GM12878 (cell line): ENCODE results near the gene RPS3. TPM values are rescaled to one million over a fixed set of nuclear protein-coding genes. Genes with fewer than 3 reads are reported as not detected.

ENCODE experiments used
- ATAC-seq: fragments of 200-7000 bp; cut with Tn5 transposase; 3 replicates; pipeline ENCODE4 v1.9.1; 2020; ENCODE audit warnings: mild to moderate bottlenecking, moderate library complexity
- BruUV-seq: library from RNA; stranded (reverse); fragments of 400-500 nt; replicated peaks from 2 replicates; lab custom pipeline; 2021; lab: Mats Ljungman, UMichigan
- CTCF ChIA-PET: fragments of 300-600 bp; sonication (Branson Sonifier 250); formaldehyde crosslinking; extraction: SDS; loops from one replicate; lab custom pipeline; 2021; ENCODE audit warnings: inconsistent platforms; lab: Yijun Ruan, JAX
- POLR2A ChIA-PET: fragments of 350-600 bp; formaldehyde crosslinking; extraction: SDS; loops from one replicate; lab custom pipeline; 2021; ENCODE audit warnings: inconsistent platforms; lab: Charles Lee
- RAD21 ChIA-PET: fragments of 300-600 bp; sonication (Branson Sonifier 250); formaldehyde crosslinking; loops from one replicate; lab custom pipeline; 2023; ENCODE audit warnings: antibody characterized with exemption; ENCODE audit not compliant: unreplicated experiment; lab: Charles Lee
- SMC1A ChIA-PET: fragments of 300-600 bp; sonication (Branson Sonifier 250); formaldehyde crosslinking; loops from one replicate; lab custom pipeline; 2023; ENCODE audit not compliant: unreplicated experiment, uncharacterized antibody; lab: Charles Lee
- DNase-seq: peaks from one replicate; pipeline ENCODE4 v3.0.0-alpha.2; 2011; ENCODE audit warnings: low read depth, low spot score
- FAIRE-seq: peaks from 3 replicates; lab custom pipeline; 2011; peaks lifted over from hg19 to GRCh38; lab: Jason Lieb, UNC
- H2AFZ ChIP-seq: 2 replicates; pipeline ENCODE4 v1.6.0; 2011; ENCODE audit warnings: low read depth, low read length, control low read depth; ENCODE audit not compliant: control insufficient read depth
- H3K27ac ChIP-seq: 2 replicates; pipeline ENCODE4 v1.5.1; 2011; ENCODE audit warnings: control low read depth; ENCODE audit not compliant: control insufficient read depth, insufficient read depth
- H3K27me3 ChIP-seq, 2 experiments: replicated peaks in 1 of 2; 2 replicates each; pipeline versions ENCODE4 v1.6.0 to v1.6.1; 2011; ENCODE audit warnings: low read length in 1 of 2; ENCODE audit not compliant: control insufficient read depth in 2 of 2, insufficient read depth in 2 of 2
- H3K36me3 ChIP-seq, 2 experiments: 2 replicates each; pipeline ENCODE4 v1.5.1; 2011; ENCODE audit warnings: low read length in 1 of 2; ENCODE audit not compliant: control insufficient read depth in 2 of 2, insufficient read depth in 2 of 2
- H3K4me1 ChIP-seq: 2 replicates; pipeline ENCODE4 v1.6.1; 2011; ENCODE audit warnings: mild to moderate bottlenecking, low read length, moderate library complexity, mixed read lengths; ENCODE audit not compliant: control insufficient read depth, insufficient read depth
- H3K4me2 ChIP-seq: 2 replicates; pipeline ENCODE4 v1.6.0; 2011; ENCODE audit warnings: control low read depth; ENCODE audit not compliant: control insufficient read depth, insufficient read depth
- H3K4me3 ChIP-seq: fragments of 200-600 bp; sonication (generic); 2 replicates; pipeline ENCODE4 v1.5.1; 2016
- H3K79me2 ChIP-seq: 2 replicates; pipeline ENCODE4 v1.6.0; 2011; ENCODE audit warnings: low read length; ENCODE audit not compliant: control insufficient read depth, insufficient read depth
- H3K9ac ChIP-seq: 2 replicates; pipeline ENCODE4 v1.8.0; 2011; ENCODE audit warnings: low read length, control low read depth, mixed read lengths; ENCODE audit not compliant: control insufficient read depth, insufficient read depth
- H3K9me3 ChIP-seq: replicated peaks from 3 replicates; pipeline ENCODE4 v1.5.1; 2011; ENCODE audit warnings: mild to moderate bottlenecking, low read length; ENCODE audit not compliant: control insufficient read depth, insufficient read depth
- H4K20me1 ChIP-seq: 2 replicates; pipeline ENCODE4 v1.6.0; 2011; ENCODE audit not compliant: control insufficient read depth, insufficient read depth
- CHD4 ChIP-seq: fragments of 200-600 bp; sonication (generic); IDR thresholded peaks from 2 replicates; pipeline ENCODE4 v1.6.1; 2016; ENCODE audit warnings: mild to moderate bottlenecking
- NFYA ChIP-seq: IDR thresholded peaks from 2 replicates; pipeline ENCODE4 v1.6.1; 2011; ENCODE audit warnings: low read depth, mild to moderate bottlenecking, low read length, improper control_type of control experiment, borderline replicate concordance
- WGBS: methylation state at CpG from one replicate; pipeline ENCODE4 v1.1.6; 2016; ENCODE audit warnings: low lambda C conversion rate; ENCODE audit not compliant: insufficient replicate concordance, insufficient coverage; ENCODE audit errors: missing lambda C conversion rate; 5-methylcytosine and 5-hydroxymethylcytosine counted together
- in situ Hi-C: fragments of 300-500 bp; cut with MboI; formaldehyde crosslinking; loops from 9 replicates; pipeline ENCODE4 v1.14.3; 2018; ENCODE audit warnings: mixed read lengths
- intact Hi-C: fragments of 100-400 bp; cut with micrococcal nuclease; formaldehyde crosslinking; loops from one replicate; pipeline ENCODE4 v1.14.2; 2022; ENCODE audit not compliant: unreplicated experiment
- polyA plus RNA-seq, 11 experiments: library from polyadenylated mRNA; depleted of rRNA in 4 of 11; unstranded in 6 of 11; stranded (reverse) in 5 of 11; fragments of >200 nt; fragmentation: Nextera tagmentation in 4 of 11; fragmentation: Illumina TruSeq in 1 of 11; extraction: Ambion mirVana in 4 of 11; extraction: Trizol in 1 of 11; gene quantifications; 1 replicate in 1 of 11; 2 replicates in 10 of 11; pipeline versions ENCODE4 v1.2.1 to v1.2.3, GENCODE V29; 2011 to 2016; ENCODE audit warnings: inconsistent platforms in 2 of 11, missing spikeins in 2 of 11, low read depth in 1 of 11
- total RNA-seq, 4 experiments: library from RNA; depleted of rRNA in 3 of 4; stranded (reverse); fragments of >200 nt in 3 of 4; fragmentation: Illumina TruSeq in 1 of 4; extraction: Trizol in 1 of 4; gene quantifications; 2 replicates each; pipeline versions ENCODE4 v1.2.1 to v1.2.3, GENCODE V29; 2013 to 2021
- TF ChIP-seq, protein P1 (sequence below): fragments of 150-350 bp; IDR thresholded peaks from 2 replicates; pipeline ENCODE4 v1.6.1; 2016; ENCODE audit warnings: low read depth, low read length

Gene RPS3
- total and polyA plus RNA-seq, 10 of the 15 experiments (the other 5 are each of a cell fraction or from before 2014, with no cell fraction given), result 2,127 to 9,556 (median 4,327) TPM

DNA sequence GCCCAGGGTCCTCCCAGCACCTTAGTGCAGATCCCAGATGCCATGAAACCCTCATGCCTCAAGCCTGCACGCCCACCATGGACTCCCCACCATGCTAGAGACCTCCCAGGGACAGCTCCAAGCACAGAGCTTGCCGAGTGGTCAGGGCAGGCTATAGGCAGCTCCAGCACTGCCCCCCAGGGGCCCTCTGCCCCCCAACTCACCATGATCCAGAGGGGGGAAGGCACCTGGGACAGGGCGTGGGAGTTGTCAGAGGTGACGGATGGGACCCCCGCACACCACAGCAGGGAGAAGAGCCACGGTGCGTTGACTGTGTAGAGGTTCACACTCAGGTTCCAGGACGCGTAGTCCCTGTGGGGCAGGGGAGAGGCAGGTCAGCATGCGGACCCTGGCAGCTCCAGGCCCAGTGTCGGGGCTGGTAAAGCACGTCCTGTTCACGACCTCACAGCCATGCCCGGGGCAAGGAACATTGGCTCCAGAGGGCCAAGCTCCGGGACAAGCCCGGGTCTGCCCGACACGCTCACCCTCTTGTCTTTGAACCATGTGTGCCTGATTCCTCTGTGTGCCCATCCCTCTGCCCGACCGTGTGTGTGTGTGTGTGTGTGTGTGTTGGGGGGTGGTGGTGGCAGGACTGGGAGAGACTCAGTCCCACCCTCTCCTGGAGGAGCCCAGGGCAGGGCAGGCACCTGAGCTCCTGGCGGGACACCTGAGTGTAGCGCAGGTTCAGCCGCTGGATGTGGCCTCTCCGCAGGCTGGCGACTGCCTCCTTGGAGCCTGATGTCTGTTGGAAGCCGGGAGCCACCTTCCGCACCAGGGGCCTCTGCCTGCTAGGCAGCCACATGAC, 41.9 kb downstream of the RPS3 start:
- no TSS peak for BruUV-seq
- H3K36me3 ChIP-seq, result no peaks in the 10 kb centered on the region; a peak in 1 of 4 replicates
- H3K9ac ChIP-seq, result no peak overlapping the region
- ChIA-PET CTCF (interaction anchor here (0.6 to 9.1 kb wide), 3 partner anchors 23 to 130 kb away, joined by 3 to 288 read pairs (median 3); partner anchors contain the start of gene GDPD5), RAD21 (no interaction called here), POLR2A (no interaction called here), SMC1A (interaction anchor here (0.8 to 1.1 kb wide), 2 partner anchors 90 to 92 kb away, joined by 3 to 4 read pairs; no protein-coding TSS in a partner anchor)
- no peaks in the 10 kb centered on the region; the same call in 1 of the 2 replicates for H4K20me1 ChIP-seq
- FAIRE-seq (no peak), DNase-seq (no peak), ATAC-seq (no peak)
- no peaks in the 10 kb centered on the region; a peak in 1 of 4 replicates for H3K27me3 ChIP-seq
- TF ChIP-seq, protein P1, sequence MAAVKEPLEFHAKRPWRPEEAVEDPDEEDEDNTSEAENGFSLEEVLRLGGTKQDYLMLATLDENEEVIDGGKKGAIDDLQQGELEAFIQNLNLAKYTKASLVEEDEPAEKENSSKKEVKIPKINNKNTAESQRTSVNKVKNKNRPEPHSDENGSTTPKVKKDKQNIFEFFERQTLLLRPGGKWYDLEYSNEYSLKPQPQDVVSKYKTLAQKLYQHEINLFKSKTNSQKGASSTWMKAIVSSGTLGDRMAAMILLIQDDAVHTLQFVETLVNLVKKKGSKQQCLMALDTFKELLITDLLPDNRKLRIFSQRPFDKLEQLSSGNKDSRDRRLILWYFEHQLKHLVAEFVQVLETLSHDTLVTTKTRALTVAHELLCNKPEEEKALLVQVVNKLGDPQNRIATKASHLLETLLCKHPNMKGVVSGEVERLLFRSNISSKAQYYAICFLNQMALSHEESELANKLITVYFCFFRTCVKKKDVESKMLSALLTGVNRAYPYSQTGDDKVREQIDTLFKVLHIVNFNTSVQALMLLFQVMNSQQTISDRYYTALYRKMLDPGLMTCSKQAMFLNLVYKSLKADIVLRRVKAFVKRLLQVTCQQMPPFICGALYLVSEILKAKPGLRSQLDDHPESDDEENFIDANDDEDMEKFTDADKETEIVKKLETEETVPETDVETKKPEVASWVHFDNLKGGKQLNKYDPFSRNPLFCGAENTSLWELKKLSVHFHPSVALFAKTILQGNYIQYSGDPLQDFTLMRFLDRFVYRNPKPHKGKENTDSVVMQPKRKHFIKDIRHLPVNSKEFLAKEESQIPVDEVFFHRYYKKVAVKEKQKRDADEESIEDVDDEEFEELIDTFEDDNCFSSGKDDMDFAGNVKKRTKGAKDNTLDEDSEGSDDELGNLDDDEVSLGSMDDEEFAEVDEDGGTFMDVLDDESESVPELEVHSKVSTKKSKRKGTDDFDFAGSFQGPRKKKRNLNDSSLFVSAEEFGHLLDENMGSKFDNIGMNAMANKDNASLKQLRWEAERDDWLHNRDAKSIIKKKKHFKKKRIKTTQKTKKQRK, result no peak
- TF ChIP-seq CHD4, result no peak
- TF ChIP-seq NFYA, result no peak
- no peak overlapping the region for H3K4me2 ChIP-seq
- no peaks in the 10 kb centered on the region for H3K4me1 ChIP-seq
- H3K9me3 ChIP-seq, result no peaks in the 10 kb centered on the region
- in situ Hi-C loops, result no loop called here
- intact Hi-C loops, result loop anchor here (10.0 kb wide), 1 partner anchor 264 kb away; no protein-coding TSS in a partner anchor
- no peak overlapping the region for H3K4me3 ChIP-seq
- WGBS, result 52% methylated on average over 27 of the region's 27 CpGs
- H3K27ac ChIP-seq, result no peak overlapping the region
- H2AFZ ChIP-seq, result no peak overlapping the region
- no peaks in the 10 kb centered on the region for H3K79me2 ChIP-seq
